GM12878 (cell line): ENCODE measurements around the gene AGBL4. TPM values are rescaled to one million over a fixed set of nuclear protein-coding genes. Genes with fewer than 3 reads are reported as not detected.

Experiments used
- ATAC-seq: fragments of 200-7000 bp; cut with Tn5 transposase; 3 replicates; pipeline ENCODE4 v1.9.1; 2020; ENCODE audit warnings: mild to moderate bottlenecking, moderate library complexity
- BruUV-seq: library from RNA; stranded (reverse); fragments of 400-500 nt; replicated peaks from 2 replicates; lab custom pipeline; 2021; lab: Mats Ljungman, UMichigan
- CTCF ChIA-PET: fragments of 300-600 bp; sonication (Branson Sonifier 250); formaldehyde crosslinking; extraction: SDS; loops from one replicate; lab custom pipeline; 2021; ENCODE audit warnings: inconsistent platforms; lab: Yijun Ruan, JAX
- POLR2A ChIA-PET: fragments of 350-600 bp; formaldehyde crosslinking; extraction: SDS; loops from one replicate; lab custom pipeline; 2021; ENCODE audit warnings: inconsistent platforms; lab: Charles Lee
- RAD21 ChIA-PET: fragments of 300-600 bp; sonication (Branson Sonifier 250); formaldehyde crosslinking; loops from one replicate; lab custom pipeline; 2023; ENCODE audit warnings: antibody characterized with exemption; ENCODE audit not compliant: unreplicated experiment; lab: Charles Lee
- SMC1A ChIA-PET: fragments of 300-600 bp; sonication (Branson Sonifier 250); formaldehyde crosslinking; loops from one replicate; lab custom pipeline; 2023; ENCODE audit not compliant: unreplicated experiment, uncharacterized antibody; lab: Charles Lee
- DNase-seq: peaks from one replicate; pipeline ENCODE4 v3.0.0-alpha.2; 2011; ENCODE audit warnings: low read depth, low spot score
- FAIRE-seq: peaks from 3 replicates; lab custom pipeline; 2011; peaks lifted over from hg19 to GRCh38; lab: Jason Lieb, UNC
- H2AFZ ChIP-seq: 2 replicates; pipeline ENCODE4 v1.6.0; 2011; ENCODE audit warnings: low read depth, low read length, control low read depth; ENCODE audit not compliant: control insufficient read depth
- H3K27ac ChIP-seq: 2 replicates; pipeline ENCODE4 v1.5.1; 2011; ENCODE audit warnings: control low read depth; ENCODE audit not compliant: control insufficient read depth, insufficient read depth
- H3K27me3 ChIP-seq, 2 experiments: replicated peaks in 1 of 2; 2 replicates each; pipeline versions ENCODE4 v1.6.0 to v1.6.1; 2011; ENCODE audit warnings: low read length in 1 of 2; ENCODE audit not compliant: control insufficient read depth in 2 of 2, insufficient read depth in 2 of 2
- H3K36me3 ChIP-seq, 2 experiments: 2 replicates each; pipeline ENCODE4 v1.5.1; 2011; ENCODE audit warnings: low read length in 1 of 2; ENCODE audit not compliant: control insufficient read depth in 2 of 2, insufficient read depth in 2 of 2
- H3K4me1 ChIP-seq: 2 replicates; pipeline ENCODE4 v1.6.1; 2011; ENCODE audit warnings: mild to moderate bottlenecking, low read length, moderate library complexity, mixed read lengths; ENCODE audit not compliant: control insufficient read depth, insufficient read depth
- H3K4me2 ChIP-seq: 2 replicates; pipeline ENCODE4 v1.6.0; 2011; ENCODE audit warnings: control low read depth; ENCODE audit not compliant: control insufficient read depth, insufficient read depth
- H3K4me3 ChIP-seq: fragments of 200-600 bp; sonication (generic); 2 replicates; pipeline ENCODE4 v1.5.1; 2016
- H3K79me2 ChIP-seq: 2 replicates; pipeline ENCODE4 v1.6.0; 2011; ENCODE audit warnings: low read length; ENCODE audit not compliant: control insufficient read depth, insufficient read depth
- H3K9ac ChIP-seq: 2 replicates; pipeline ENCODE4 v1.8.0; 2011; ENCODE audit warnings: low read length, control low read depth, mixed read lengths; ENCODE audit not compliant: control insufficient read depth, insufficient read depth
- H3K9me3 ChIP-seq: replicated peaks from 3 replicates; pipeline ENCODE4 v1.5.1; 2011; ENCODE audit warnings: mild to moderate bottlenecking, low read length; ENCODE audit not compliant: control insufficient read depth, insufficient read depth
- H4K20me1 ChIP-seq: 2 replicates; pipeline ENCODE4 v1.6.0; 2011; ENCODE audit not compliant: control insufficient read depth, insufficient read depth
- ATF7 ChIP-seq: fragments of 450-650 bp; IDR thresholded peaks from 2 replicates; pipeline ENCODE4 v1.6.1; 2016; ENCODE audit warnings: low read depth, mild to moderate bottlenecking
- BCL11A ChIP-seq: IDR thresholded peaks from 2 replicates; pipeline ENCODE4 v1.6.1; 2011; ENCODE audit warnings: low read depth, low read length
- HDAC2 ChIP-seq: fragments of 200-600 bp; sonication (generic); IDR thresholded peaks from 2 replicates; pipeline ENCODE4 v1.6.1; 2017
- MEF2B ChIP-seq: fragments of 450-650 bp; IDR thresholded peaks from 2 replicates; pipeline ENCODE4 v1.6.1; 2018; ENCODE audit warnings: mild to moderate bottlenecking, moderate library complexity; ENCODE audit not compliant: partially characterized antibody, poor library complexity, severe bottlenecking
- MYB ChIP-seq: fragments of 150-350 bp; IDR thresholded peaks from 2 replicates; pipeline ENCODE4 v1.6.1; 2014; ENCODE audit warnings: mild to moderate bottlenecking, low read depth, low read length, borderline replicate concordance
- MYC ChIP-seq: IDR thresholded peaks from 2 replicates; pipeline ENCODE4 v1.6.1; 2011; ENCODE audit warnings: mild to moderate bottlenecking, low read length, moderate library complexity, inconsistent platforms; ENCODE audit not compliant: insufficient read depth, insufficient replicate concordance, insufficient read length, severe bottlenecking
- NRF1 ChIP-seq: conservative IDR thresholded peaks from 2 replicates; pipeline ENCODE4 v1.6.1; 2011; ENCODE audit warnings: mild to moderate bottlenecking, low read depth, low read length, improper control_type of control experiment
- PAX5 ChIP-seq: IDR thresholded peaks from 2 replicates; pipeline ENCODE4 v1.6.1; 2011; ENCODE audit warnings: low read depth, low read length, borderline replicate concordance
- POLR2AphosphoS5 ChIP-seq: IDR thresholded peaks from 2 replicates; pipeline ENCODE4 v1.6.1; 2011; ENCODE audit warnings: mild to moderate bottlenecking, low read length, inconsistent platforms
- SP1 ChIP-seq: IDR thresholded peaks from one replicate; pipeline ENCODE4 v1.6.1; 2011; ENCODE audit warnings: low read depth, low read length
- SREBF1 ChIP-seq: IDR thresholded peaks from 2 replicates; pipeline ENCODE4 v1.6.1; 2012; ENCODE audit warnings: mild to moderate bottlenecking, low read length
- STAT1 ChIP-seq: fragments of 450-650 bp; conservative IDR thresholded peaks from 2 replicates; pipeline ENCODE4 v1.6.1; 2014; ENCODE audit warnings: antibody characterized with exemption, mild to moderate bottlenecking
- SUPT20H ChIP-seq: IDR thresholded peaks from 2 replicates; pipeline ENCODE4 v1.6.1; 2011; ENCODE audit warnings: low read depth, mild to moderate bottlenecking, low read length, moderate library complexity, borderline replicate concordance; ENCODE audit not compliant: control insufficient read depth
- TARDBP ChIP-seq: IDR thresholded peaks from 2 replicates; pipeline ENCODE4 v1.6.1; 2016; ENCODE audit warnings: borderline replicate concordance
- ZNF274 ChIP-seq: IDR thresholded peaks from one replicate; pipeline ENCODE4 v1.8.0; 2011; ENCODE audit not compliant: insufficient read length, insufficient read depth
- ZNF622 ChIP-seq: fragments of 450-650 bp; IDR thresholded peaks from 2 replicates; pipeline ENCODE4 v1.6.1; 2017; ENCODE audit warnings: mild to moderate bottlenecking, inconsistent platforms
- in situ Hi-C: fragments of 300-500 bp; cut with MboI; formaldehyde crosslinking; loops from 9 replicates; pipeline ENCODE4 v1.14.3; 2018; ENCODE audit warnings: mixed read lengths
- intact Hi-C: fragments of 100-400 bp; cut with micrococcal nuclease; formaldehyde crosslinking; loops from one replicate; pipeline ENCODE4 v1.14.2; 2022; ENCODE audit not compliant: unreplicated experiment
- polyA plus RNA-seq, 11 experiments: library from polyadenylated mRNA; depleted of rRNA in 4 of 11; unstranded in 6 of 11; stranded (reverse) in 5 of 11; fragments of >200 nt; fragmentation: Nextera tagmentation in 4 of 11; fragmentation: Illumina TruSeq in 1 of 11; extraction: Ambion mirVana in 4 of 11; extraction: Trizol in 1 of 11; gene quantifications; 1 replicate in 1 of 11; 2 replicates in 10 of 11; pipeline versions ENCODE4 v1.2.1 to v1.2.3, GENCODE V29; 2011 to 2016; ENCODE audit warnings: inconsistent platforms in 2 of 11, missing spikeins in 2 of 11, low read depth in 1 of 11
- total RNA-seq, 4 experiments: library from RNA; depleted of rRNA in 3 of 4; stranded (reverse); fragments of >200 nt in 3 of 4; fragmentation: Illumina TruSeq in 1 of 4; extraction: Trizol in 1 of 4; gene quantifications; 2 replicates each; pipeline versions ENCODE4 v1.2.1 to v1.2.3, GENCODE V29; 2013 to 2021
- TF ChIP-seq, protein P1 (sequence below): fragments of 450-650 bp; IDR thresholded peaks from 2 replicates; pipeline ENCODE4 v1.6.1; 2017; ENCODE audit warnings: mild to moderate bottlenecking, low read depth, inconsistent platforms; ENCODE audit not compliant: poor library complexity, severe bottlenecking
- TF ChIP-seq, protein P2 (sequence below): fragments of 450-650 bp; IDR thresholded peaks from 2 replicates; pipeline ENCODE4 v1.6.1; 2014; ENCODE audit warnings: mild to moderate bottlenecking
- TF ChIP-seq, protein P3 (sequence below): fragments of 150-350 bp; IDR thresholded peaks from 2 replicates; pipeline ENCODE4 v1.6.1; 2016; ENCODE audit warnings: low read depth, low read length

The AGBL4 gene
- total and polyA plus RNA-seq, 10 of the 15 experiments (the other 5 are each of a cell fraction or from before 2014, with no cell fraction given): 0.31 TPM; not detected in 9

GRCh38 chr1:49106445-49106844 lies 917.3 kb downstream of the AGBL4 start:
- ChIA-PET CTCF (no interaction called here), POLR2A (no interaction called here), RAD21 (no interaction called here), SMC1A (no interaction called here)
- no peaks in the 10 kb centered on the region for H3K79me2 ChIP-seq
- BruUV-seq: no TSS peak
- no peak overlapping the region for H3K4me3 ChIP-seq
- H3K9me3 ChIP-seq: no peaks in the 10 kb centered on the region
- no peak for ATAC-seq
- TF ChIP-seq, protein P1, sequence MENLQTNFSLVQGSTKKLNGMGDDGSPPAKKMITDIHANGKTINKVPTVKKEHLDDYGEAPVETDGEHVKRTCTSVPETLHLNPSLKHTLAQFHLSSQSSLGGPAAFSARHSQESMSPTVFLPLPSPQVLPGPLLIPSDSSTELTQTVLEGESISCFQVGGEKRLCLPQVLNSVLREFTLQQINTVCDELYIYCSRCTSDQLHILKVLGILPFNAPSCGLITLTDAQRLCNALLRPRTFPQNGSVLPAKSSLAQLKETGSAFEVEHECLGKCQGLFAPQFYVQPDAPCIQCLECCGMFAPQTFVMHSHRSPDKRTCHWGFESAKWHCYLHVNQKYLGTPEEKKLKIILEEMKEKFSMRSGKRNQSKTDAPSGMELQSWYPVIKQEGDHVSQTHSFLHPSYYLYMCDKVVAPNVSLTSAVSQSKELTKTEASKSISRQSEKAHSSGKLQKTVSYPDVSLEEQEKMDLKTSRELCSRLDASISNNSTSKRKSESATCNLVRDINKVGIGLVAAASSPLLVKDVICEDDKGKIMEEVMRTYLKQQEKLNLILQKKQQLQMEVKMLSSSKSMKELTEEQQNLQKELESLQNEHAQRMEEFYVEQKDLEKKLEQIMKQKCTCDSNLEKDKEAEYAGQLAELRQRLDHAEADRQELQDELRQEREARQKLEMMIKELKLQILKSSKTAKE: no peak
- TF ChIP-seq HDAC2 (no peak), SP1 (no peak), MEF2B (no peak), ZNF274 (no peak), MYB (no peak), STAT1 (no peak), MYC (no peak), TARDBP (no peak), SREBF1 (no peak), BCL11A (no peak), SUPT20H (no peak), POLR2AphosphoS5 (no peak), ATF7 (no peak), ZNF622 (no peak), PAX5 (no peak), NRF1 (no peak)
- TF ChIP-seq, protein P2, sequence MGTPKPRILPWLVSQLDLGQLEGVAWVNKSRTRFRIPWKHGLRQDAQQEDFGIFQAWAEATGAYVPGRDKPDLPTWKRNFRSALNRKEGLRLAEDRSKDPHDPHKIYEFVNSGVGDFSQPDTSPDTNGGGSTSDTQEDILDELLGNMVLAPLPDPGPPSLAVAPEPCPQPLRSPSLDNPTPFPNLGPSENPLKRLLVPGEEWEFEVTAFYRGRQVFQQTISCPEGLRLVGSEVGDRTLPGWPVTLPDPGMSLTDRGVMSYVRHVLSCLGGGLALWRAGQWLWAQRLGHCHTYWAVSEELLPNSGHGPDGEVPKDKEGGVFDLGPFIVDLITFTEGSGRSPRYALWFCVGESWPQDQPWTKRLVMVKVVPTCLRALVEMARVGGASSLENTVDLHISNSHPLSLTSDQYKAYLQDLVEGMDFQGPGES: no peak
- TF ChIP-seq, protein P3, sequence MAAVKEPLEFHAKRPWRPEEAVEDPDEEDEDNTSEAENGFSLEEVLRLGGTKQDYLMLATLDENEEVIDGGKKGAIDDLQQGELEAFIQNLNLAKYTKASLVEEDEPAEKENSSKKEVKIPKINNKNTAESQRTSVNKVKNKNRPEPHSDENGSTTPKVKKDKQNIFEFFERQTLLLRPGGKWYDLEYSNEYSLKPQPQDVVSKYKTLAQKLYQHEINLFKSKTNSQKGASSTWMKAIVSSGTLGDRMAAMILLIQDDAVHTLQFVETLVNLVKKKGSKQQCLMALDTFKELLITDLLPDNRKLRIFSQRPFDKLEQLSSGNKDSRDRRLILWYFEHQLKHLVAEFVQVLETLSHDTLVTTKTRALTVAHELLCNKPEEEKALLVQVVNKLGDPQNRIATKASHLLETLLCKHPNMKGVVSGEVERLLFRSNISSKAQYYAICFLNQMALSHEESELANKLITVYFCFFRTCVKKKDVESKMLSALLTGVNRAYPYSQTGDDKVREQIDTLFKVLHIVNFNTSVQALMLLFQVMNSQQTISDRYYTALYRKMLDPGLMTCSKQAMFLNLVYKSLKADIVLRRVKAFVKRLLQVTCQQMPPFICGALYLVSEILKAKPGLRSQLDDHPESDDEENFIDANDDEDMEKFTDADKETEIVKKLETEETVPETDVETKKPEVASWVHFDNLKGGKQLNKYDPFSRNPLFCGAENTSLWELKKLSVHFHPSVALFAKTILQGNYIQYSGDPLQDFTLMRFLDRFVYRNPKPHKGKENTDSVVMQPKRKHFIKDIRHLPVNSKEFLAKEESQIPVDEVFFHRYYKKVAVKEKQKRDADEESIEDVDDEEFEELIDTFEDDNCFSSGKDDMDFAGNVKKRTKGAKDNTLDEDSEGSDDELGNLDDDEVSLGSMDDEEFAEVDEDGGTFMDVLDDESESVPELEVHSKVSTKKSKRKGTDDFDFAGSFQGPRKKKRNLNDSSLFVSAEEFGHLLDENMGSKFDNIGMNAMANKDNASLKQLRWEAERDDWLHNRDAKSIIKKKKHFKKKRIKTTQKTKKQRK: no peak
- H3K9ac ChIP-seq: no peak overlapping the region
- no peaks in the 10 kb centered on the region for H3K4me1 ChIP-seq
- in situ Hi-C loops (no loop called here), intact Hi-C loops (no loop called here)
- no peak overlapping the region for H3K27ac ChIP-seq
- H3K4me2 ChIP-seq: no peak overlapping the region
- H2AFZ ChIP-seq: no peak overlapping the region
- FAIRE-seq: no peak
- no peaks in the 10 kb centered on the region for H3K27me3 ChIP-seq
- no peak for DNase-seq
- H4K20me1 ChIP-seq: no peaks in the 10 kb centered on the region
- no peaks in the 10 kb centered on the region for H3K36me3 ChIP-seq
